D341Med (cell line): Measurements from ENCODE around the gene SLC15A1.
"Not testable (repeated sequence)": the region's sequence is repeated elsewhere in the genome, so short reads cannot be mapped to it uniquely, and the experiment has no call there.

Source experiments
- DNase-seq: peaks from one replicate; pipeline ENCODE4 v3.0.0; 2012; ENCODE audit warnings: low spot score

The SLC15A1 gene

GRCh38 chr13:98653463-98653985, 98.9 kb downstream of the SLC15A1 start:
- DNase-seq, result peak; percentile 88

GRCh38 chr13:98652721-98653462, 99.6 kb downstream of the SLC15A1 start:
- DNase-seq, result no peak

GRCh38 chr13:98652276-98652675, 100.2 kb downstream of the SLC15A1 start:
- DNase-seq, result no peak

GRCh38 chr13:98651744-98652143, 100.7 kb downstream of the SLC15A1 start:
- DNase-seq, result no peak

GRCh38 chr13:98650396-98651107, 101.9 kb downstream of the SLC15A1 start:
- no peak for DNase-seq

GRCh38 chr13:98649861-98650260, 102.6 kb downstream of the SLC15A1 start:
- no peak for DNase-seq

- no peak for DNase-seq
These were observed 103.8 kb downstream of the SLC15A1 start for GRCh38 chr13:98648686-98649085.

DNA sequence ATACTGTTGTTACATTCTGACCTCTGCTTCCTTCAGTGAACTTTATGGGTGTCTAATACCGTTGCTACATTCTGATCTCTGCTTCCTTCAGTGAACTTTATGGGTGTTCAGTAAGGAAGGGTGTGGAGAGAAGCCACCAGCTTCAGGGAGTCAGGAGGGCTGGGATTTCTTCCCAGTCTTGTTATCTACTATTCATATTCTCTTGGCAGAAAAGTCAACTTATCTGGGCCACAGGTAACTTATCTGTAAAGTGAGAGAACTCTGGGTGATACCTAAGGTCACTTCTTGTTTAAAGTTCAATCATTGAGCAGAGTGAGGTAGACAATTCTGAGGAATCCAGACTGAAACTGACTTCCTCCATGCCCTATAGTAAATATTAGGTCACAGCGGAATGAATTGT, 104.3 kb downstream of the SLC15A1 start:
- no peak for DNase-seq

DNA sequence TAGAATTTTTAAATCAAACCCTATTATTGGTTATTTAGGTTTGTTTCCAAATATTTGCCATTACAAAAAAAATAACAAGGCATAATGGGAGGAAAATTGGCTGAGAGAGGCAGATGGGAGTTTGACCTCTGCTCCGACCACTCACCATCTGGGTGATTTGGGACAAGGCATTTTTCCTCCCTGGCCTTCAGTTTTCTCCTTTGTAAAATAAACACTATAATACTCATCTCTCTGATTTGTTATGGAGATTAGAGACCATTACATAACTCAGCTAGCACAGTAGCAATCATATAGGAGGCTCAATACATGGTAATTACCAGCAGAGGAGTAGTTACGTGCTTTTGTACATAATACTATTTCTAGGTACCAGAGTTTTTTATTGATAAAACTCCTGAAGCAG, 105.4 kb downstream of the SLC15A1 start:
- no peak for DNase-seq

DNA sequence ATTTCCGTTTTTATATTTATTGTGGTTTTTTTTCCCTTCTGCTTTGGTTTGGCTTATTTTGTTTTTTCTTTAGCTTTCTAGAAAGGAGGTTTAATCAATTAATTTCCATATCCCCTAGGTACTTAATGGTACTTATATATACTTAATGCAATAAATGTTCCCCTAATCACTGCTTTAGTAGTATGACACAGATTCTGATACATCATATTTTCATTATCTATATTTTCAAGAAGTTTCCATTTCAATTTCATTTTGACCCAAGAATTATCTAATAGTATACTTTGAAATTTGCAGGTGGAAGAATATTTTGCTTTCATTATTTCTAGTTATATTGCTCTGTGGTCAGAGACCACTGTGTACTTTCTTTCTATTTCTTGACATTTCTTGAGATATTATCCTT, 109.0 kb downstream of the SLC15A1 start:
- DNase-seq, result no peak

- DNase-seq, result no peak
These were observed 111.4 kb downstream of the SLC15A1 start for GRCh38 chr13:98641075-98641474.

GRCh38 chr13:98639785-98640184, 112.7 kb downstream of the SLC15A1 start:
- not testable (repeated sequence) for DNase-seq

DNA sequence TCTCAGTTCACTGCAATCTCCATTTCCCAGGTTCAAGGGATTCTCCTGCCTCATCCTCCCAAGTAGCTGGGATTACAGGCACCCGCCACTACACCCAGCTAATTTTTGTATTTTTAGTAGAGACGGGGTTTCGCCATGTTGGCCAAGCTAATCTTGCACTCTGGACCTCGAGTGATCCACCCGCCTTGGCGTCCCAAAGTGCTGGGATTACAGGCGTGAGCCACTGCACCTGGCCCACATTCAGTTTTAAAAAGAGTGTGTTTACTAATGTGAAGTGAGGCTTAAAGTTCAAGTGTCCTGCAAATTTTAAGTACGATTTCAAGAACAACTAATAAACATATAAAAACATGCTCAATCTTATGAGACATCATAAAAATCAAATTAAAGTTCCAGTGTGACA, 114.1 kb downstream of the SLC15A1 start:
- DNase-seq, result not testable (repeated sequence)
